A549 (cell line): ENCODE results near the gene TRIM56.

ENCODE experiments used
- JUNB ChIP-seq: fragments of >200 bp; sonication (Bioruptor Twin); formaldehyde crosslinking; IDR thresholded peaks from 2 replicates; pipeline ENCODE4 v1.6.1; 2016
- POLR2A ChIP-seq: IDR thresholded peaks from 2 replicates; pipeline ENCODE4 v1.6.1; 2012; ENCODE audit warnings: mild to moderate bottlenecking, low read length
- POLR2AphosphoS2 ChIP-seq: conservative IDR thresholded peaks from 2 replicates; pipeline ENCODE4 v1.6.1; 2012; ENCODE audit warnings: low read length, improper control_type of control experiment, inconsistent platforms
- RAD21 ChIP-seq, 2 experiments: fragments of >200 bp in 1 of 2; sonication (Bioruptor Twin) in 1 of 2; formaldehyde crosslinking in 1 of 2; IDR thresholded peaks in 1 of 2; conservative IDR thresholded peaks in 1 of 2; 2 replicates in 1 of 2; 3 replicates in 1 of 2; pipeline ENCODE4 v1.6.1; 2012 to 2018; ENCODE audit warnings: inconsistent platforms in 1 of 2
- ZFP36 ChIP-seq: fragments of 450-650 bp; IDR thresholded peaks from 2 replicates; pipeline ENCODE4 v1.6.1; 2014; ENCODE audit warnings: borderline replicate concordance; ENCODE audit not compliant: partially characterized antibody
- TF ChIP-seq, protein P1 (sequence below): fragments of >200 bp; sonication (Bioruptor Twin); formaldehyde crosslinking; IDR thresholded peaks from 3 replicates; pipeline ENCODE4 v1.5.1; 2016
- TF ChIP-seq, protein P2 (sequence below): fragments of 150-350 bp; IDR thresholded peaks from 2 replicates; pipeline ENCODE4 v1.6.1; 2014; ENCODE audit warnings: low read depth, mild to moderate bottlenecking, low read length
- TF ChIP-seq, protein P3 (sequence below): fragments of 450-650 bp; IDR thresholded peaks from 2 replicates; pipeline ENCODE4 v1.6.1; 2014; ENCODE audit warnings: antibody characterized with exemption
- TF ChIP-seq, protein P4 (sequence below): fragments of 200-600 bp; sonication (generic); IDR thresholded peaks from 2 replicates; pipeline ENCODE4 v1.6.1; 2016; ENCODE audit warnings: antibody characterized with exemption, mild to moderate bottlenecking, moderate library complexity

DNA sequence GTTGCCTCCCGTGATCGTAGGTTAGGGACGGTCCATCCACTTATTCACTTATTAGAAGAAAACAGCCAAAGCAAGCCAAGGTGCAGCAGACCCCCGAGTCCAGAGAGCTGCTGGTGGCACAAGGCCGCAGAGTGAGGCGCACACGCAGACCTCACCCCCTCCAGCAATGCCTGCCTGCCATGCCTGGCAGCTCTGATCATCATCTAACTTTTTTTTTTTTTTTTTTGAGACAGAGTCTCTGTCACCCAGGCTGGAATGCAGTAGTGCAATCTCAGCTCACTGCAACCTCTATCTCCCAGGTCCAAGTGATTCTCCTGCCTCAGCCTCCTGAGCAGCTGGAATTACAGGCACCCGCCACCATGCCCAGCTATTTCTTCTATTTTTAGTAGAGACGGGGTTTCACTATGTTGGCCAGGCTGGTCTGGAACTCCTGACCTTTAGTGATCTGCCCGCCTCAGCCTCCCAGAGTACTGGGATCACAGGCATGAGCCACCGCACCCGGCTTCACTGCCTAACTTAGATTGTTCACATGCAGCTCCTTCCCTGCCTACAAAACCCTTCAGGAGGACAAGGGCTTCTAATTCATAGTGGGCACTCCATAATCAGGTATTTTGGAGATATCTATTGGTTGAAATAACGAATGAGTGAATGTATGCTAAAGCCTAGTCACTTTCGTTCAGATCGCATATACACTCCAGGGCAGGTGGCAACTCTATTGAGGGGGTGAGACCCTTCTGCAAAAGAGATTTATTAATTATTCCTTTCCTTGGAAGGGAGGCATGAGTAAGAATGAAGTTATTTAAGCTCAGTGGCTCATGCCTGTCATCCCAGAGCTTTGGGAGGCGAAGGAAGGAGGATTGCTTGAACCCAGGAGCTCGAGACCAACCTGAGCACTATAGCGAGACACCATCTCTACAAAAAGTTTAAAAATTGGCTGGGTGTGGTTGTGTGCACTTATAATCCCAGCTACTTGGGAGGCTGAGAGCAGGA lies 15.9 kb downstream of the TRIM56 start:
- TF ChIP-seq POLR2A (no peak), ZFP36 (no peak), JUNB (no peak), POLR2AphosphoS2 (no peak), RAD21 (conservative IDR thresholded peaks at IDR 0.05 in 1 of 2, IDR thresholded peaks at IDR 0.05 in 1 of 2) (no peak)
- TF ChIP-seq, protein P1, sequence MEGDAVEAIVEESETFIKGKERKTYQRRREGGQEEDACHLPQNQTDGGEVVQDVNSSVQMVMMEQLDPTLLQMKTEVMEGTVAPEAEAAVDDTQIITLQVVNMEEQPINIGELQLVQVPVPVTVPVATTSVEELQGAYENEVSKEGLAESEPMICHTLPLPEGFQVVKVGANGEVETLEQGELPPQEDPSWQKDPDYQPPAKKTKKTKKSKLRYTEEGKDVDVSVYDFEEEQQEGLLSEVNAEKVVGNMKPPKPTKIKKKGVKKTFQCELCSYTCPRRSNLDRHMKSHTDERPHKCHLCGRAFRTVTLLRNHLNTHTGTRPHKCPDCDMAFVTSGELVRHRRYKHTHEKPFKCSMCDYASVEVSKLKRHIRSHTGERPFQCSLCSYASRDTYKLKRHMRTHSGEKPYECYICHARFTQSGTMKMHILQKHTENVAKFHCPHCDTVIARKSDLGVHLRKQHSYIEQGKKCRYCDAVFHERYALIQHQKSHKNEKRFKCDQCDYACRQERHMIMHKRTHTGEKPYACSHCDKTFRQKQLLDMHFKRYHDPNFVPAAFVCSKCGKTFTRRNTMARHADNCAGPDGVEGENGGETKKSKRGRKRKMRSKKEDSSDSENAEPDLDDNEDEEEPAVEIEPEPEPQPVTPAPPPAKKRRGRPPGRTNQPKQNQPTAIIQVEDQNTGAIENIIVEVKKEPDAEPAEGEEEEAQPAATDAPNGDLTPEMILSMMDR: no peak
- TF ChIP-seq, protein P2, sequence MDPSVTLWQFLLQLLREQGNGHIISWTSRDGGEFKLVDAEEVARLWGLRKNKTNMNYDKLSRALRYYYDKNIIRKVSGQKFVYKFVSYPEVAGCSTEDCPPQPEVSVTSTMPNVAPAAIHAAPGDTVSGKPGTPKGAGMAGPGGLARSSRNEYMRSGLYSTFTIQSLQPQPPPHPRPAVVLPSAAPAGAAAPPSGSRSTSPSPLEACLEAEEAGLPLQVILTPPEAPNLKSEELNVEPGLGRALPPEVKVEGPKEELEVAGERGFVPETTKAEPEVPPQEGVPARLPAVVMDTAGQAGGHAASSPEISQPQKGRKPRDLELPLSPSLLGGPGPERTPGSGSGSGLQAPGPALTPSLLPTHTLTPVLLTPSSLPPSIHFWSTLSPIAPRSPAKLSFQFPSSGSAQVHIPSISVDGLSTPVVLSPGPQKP: no peak
- TF ChIP-seq, protein P3, sequence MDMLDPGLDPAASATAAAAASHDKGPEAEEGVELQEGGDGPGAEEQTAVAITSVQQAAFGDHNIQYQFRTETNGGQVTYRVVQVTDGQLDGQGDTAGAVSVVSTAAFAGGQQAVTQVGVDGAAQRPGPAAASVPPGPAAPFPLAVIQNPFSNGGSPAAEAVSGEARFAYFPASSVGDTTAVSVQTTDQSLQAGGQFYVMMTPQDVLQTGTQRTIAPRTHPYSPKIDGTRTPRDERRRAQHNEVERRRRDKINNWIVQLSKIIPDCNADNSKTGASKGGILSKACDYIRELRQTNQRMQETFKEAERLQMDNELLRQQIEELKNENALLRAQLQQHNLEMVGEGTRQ: no peak
- TF ChIP-seq, protein P4, sequence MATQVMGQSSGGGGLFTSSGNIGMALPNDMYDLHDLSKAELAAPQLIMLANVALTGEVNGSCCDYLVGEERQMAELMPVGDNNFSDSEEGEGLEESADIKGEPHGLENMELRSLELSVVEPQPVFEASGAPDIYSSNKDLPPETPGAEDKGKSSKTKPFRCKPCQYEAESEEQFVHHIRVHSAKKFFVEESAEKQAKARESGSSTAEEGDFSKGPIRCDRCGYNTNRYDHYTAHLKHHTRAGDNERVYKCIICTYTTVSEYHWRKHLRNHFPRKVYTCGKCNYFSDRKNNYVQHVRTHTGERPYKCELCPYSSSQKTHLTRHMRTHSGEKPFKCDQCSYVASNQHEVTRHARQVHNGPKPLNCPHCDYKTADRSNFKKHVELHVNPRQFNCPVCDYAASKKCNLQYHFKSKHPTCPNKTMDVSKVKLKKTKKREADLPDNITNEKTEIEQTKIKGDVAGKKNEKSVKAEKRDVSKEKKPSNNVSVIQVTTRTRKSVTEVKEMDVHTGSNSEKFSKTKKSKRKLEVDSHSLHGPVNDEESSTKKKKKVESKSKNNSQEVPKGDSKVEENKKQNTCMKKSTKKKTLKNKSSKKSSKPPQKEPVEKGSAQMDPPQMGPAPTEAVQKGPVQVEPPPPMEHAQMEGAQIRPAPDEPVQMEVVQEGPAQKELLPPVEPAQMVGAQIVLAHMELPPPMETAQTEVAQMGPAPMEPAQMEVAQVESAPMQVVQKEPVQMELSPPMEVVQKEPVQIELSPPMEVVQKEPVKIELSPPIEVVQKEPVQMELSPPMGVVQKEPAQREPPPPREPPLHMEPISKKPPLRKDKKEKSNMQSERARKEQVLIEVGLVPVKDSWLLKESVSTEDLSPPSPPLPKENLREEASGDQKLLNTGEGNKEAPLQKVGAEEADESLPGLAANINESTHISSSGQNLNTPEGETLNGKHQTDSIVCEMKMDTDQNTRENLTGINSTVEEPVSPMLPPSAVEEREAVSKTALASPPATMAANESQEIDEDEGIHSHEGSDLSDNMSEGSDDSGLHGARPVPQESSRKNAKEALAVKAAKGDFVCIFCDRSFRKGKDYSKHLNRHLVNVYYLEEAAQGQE: no peak
